Prostate gland (tissue), 2 donors: ENCODE data around the gene SLC44A4.
A peak's percentile ranks its signal among the peaks of the same experiment; 100 is the strongest.

Experiments
- POLR2A ChIP-seq: fragments of 450-650 bp; IDR thresholded peaks from one replicate; pipeline ENCODE4 v1.6.1; 2016; ENCODE audit warnings: antibody characterized with exemption, mild to moderate bottlenecking
- POLR2AphosphoS5 ChIP-seq: sonication (generic); formaldehyde crosslinking; IDR thresholded peaks from one replicate; pipeline ENCODE4 v1.6.1; 2017; ENCODE audit warnings: antibody characterized with exemption
- TF ChIP-seq, protein P1 (sequence below), 4 experiments: fragments of 200-600 bp in 2 of 4; fragments of 450-650 bp in 2 of 4; sonication (generic) in 2 of 4; IDR thresholded peaks; 1 replicate in 3 of 4; 2 replicates in 1 of 4; pipeline ENCODE4 v1.5.1; 2016 to 2019; ENCODE audit warnings: antibody characterized with exemption in 4 of 4, mild to moderate bottlenecking in 2 of 4, moderate library complexity in 2 of 4

DNA sequence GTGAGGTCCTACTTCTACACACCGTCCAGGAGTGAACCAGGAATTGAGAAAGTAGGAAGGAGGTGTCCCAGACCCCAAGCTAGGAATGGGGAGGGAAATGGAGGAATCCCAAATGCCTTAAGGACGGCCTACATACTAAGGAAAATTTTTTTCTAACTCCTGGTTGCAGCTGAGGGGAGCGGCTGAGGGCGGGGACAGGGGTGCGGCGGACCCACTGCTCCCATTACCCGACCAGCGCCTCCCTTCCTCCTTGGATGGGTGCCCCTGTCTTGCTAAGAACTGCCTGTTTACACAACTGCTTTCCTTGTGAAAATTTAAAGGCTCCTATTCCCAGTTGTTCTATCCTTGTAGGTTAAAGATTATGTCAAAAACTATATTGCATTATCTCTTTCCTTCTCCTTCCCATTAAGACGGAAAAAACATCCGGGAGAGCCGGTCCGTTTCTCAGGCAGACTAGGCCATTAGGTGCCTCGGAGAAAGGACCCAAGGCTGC is 52.0 kb downstream of the SLC44A4 start:
- TF ChIP-seq, protein P1, sequence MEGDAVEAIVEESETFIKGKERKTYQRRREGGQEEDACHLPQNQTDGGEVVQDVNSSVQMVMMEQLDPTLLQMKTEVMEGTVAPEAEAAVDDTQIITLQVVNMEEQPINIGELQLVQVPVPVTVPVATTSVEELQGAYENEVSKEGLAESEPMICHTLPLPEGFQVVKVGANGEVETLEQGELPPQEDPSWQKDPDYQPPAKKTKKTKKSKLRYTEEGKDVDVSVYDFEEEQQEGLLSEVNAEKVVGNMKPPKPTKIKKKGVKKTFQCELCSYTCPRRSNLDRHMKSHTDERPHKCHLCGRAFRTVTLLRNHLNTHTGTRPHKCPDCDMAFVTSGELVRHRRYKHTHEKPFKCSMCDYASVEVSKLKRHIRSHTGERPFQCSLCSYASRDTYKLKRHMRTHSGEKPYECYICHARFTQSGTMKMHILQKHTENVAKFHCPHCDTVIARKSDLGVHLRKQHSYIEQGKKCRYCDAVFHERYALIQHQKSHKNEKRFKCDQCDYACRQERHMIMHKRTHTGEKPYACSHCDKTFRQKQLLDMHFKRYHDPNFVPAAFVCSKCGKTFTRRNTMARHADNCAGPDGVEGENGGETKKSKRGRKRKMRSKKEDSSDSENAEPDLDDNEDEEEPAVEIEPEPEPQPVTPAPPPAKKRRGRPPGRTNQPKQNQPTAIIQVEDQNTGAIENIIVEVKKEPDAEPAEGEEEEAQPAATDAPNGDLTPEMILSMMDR (IDR thresholded peaks at IDR 0.05): peak in 1 of 4 experiments; percentile 23
- peak; percentile 58 for TF ChIP-seq POLR2A
- no peak for TF ChIP-seq POLR2AphosphoS5
